GM11168 (cell line): ENCODE data around the gene NLGN1.
"Not testable (repeated sequence)": the region's sequence is repeated elsewhere in the genome, so short reads cannot be mapped to it uniquely, and the experiment has no call there.

Source experiments
- in situ Hi-C: fragments of 300-500 bp; cut with MboI; formaldehyde crosslinking; loops from one replicate; pipeline ENCODE4 v1.12.0; 2022; ENCODE audit warnings: low sequenced_read_pairs; ENCODE audit not compliant: unreplicated experiment

Gene NLGN1

GRCh38 chr3:173429076-173429475 is 31.5 kb downstream of the NLGN1 start:
- in situ Hi-C loops: no loop called here

GRCh38 chr3:173429527-173429926 is 32.0 kb downstream of the NLGN1 start:
- in situ Hi-C loops: no loop called here

- in situ Hi-C loops: no loop called here
Measured at GRCh38 chr3:173430576-173430975, 33.0 kb downstream of the NLGN1 start.

- in situ Hi-C loops: no loop called here
Measured at GRCh38 chr3:173439004-173439403, 41.5 kb downstream of the NLGN1 start.

- in situ Hi-C loops: no loop called here
Measured at GRCh38 chr3:173440514-173440913, 43.0 kb downstream of the NLGN1 start.

GRCh38 chr3:173451561-173451960 is 54.0 kb downstream of the NLGN1 start:
- in situ Hi-C loops: not testable (repeated sequence)

- in situ Hi-C loops: no loop called here
Measured at GRCh38 chr3:173463250-173463649, 65.7 kb downstream of the NLGN1 start.

- in situ Hi-C loops: no loop called here
Measured at GRCh38 chr3:173465112-173465511, 67.6 kb downstream of the NLGN1 start.

GRCh38 chr3:173465898-173466678 is 68.5 kb downstream of the NLGN1 start:
- in situ Hi-C loops: no loop called here

GRCh38 chr3:173467501-173467900 is 70.0 kb downstream of the NLGN1 start:
- in situ Hi-C loops: no loop called here

- in situ Hi-C loops: no loop called here
Measured at GRCh38 chr3:173473237-173473636, 75.7 kb downstream of the NLGN1 start.

GRCh38 chr3:173479301-173479700 is 81.8 kb downstream of the NLGN1 start:
- in situ Hi-C loops: no loop called here

- in situ Hi-C loops: no loop called here
Measured at GRCh38 chr3:173501931-173502489, 104.5 kb downstream of the NLGN1 start.

GRCh38 chr3:173502983-173503568 is 105.5 kb downstream of the NLGN1 start:
- in situ Hi-C loops: no loop called here

GRCh38 chr3:173510565-173510964 is 113.0 kb downstream of the NLGN1 start:
- in situ Hi-C loops: no loop called here

- in situ Hi-C loops: no loop called here
Measured at GRCh38 chr3:173513123-173513522, 115.6 kb downstream of the NLGN1 start.

- in situ Hi-C loops: no loop called here
Measured at GRCh38 chr3:173529062-173529711, 131.6 kb downstream of the NLGN1 start.

- in situ Hi-C loops: no loop called here
Measured at GRCh38 chr3:173531602-173532001, 134.1 kb downstream of the NLGN1 start.

- in situ Hi-C loops: no loop called here
Measured at GRCh38 chr3:173538410-173538809, 140.9 kb downstream of the NLGN1 start.

- in situ Hi-C loops: not testable (repeated sequence)
Measured at GRCh38 chr3:173545590-173545989, 148.0 kb downstream of the NLGN1 start.

GRCh38 chr3:173547070-173547469 is 149.5 kb downstream of the NLGN1 start:
- in situ Hi-C loops: no loop called here
